Lung (tissue), 12 donors: Measurements from ENCODE around the gene DPP3. TPM values are rescaled to one million over a fixed set of nuclear protein-coding genes. Genes with fewer than 3 reads are reported as not detected.
"Not testable (repeated sequence)": the region's sequence is repeated elsewhere in the genome, so short reads cannot be mapped to it uniquely, and the experiment has no call there.

Experiments
- ATAC-seq: fragments of 200-7000 bp; cut with Tn5 transposase; one replicate; pipeline ENCODE4 v1.9.1; 2020; ENCODE audit warnings: moderate number of reproducible peaks; ENCODE audit not compliant: insufficient read depth, low FRiP score
- DNase-seq, 3 donors: peaks; one replicate each; pipeline ENCODE4 v3.0.0-alpha.2; 2013 to 2017
- H3K27ac ChIP-seq, 2 donors: one replicate each; pipeline ENCODE4 v1.5.1; 2013; ENCODE audit warnings: mild to moderate bottlenecking in 2 of 2, moderate library complexity in 2 of 2, control low read depth in 1 of 2, inconsistent platforms in 1 of 2, low read depth in 1 of 2, low read length in 1 of 2
- H3K27me3 ChIP-seq, 3 donors: one replicate each; pipeline ENCODE4 v1.5.1; 2013; ENCODE audit warnings: low read length in 2 of 3; ENCODE audit not compliant: control insufficient read depth in 3 of 3, insufficient read depth in 3 of 3
- H3K36me3 ChIP-seq, 4 donors: one replicate each; pipeline ENCODE4 v1.5.1; 2013; ENCODE audit warnings: low read length in 4 of 4, mild to moderate bottlenecking in 1 of 4, moderate library complexity in 1 of 4; ENCODE audit not compliant: control insufficient read depth in 4 of 4, insufficient read depth in 4 of 4
- H3K4me1 ChIP-seq, 5 donors: one replicate each; pipeline ENCODE4 v1.5.1; 2013; ENCODE audit warnings: low read length in 5 of 5, mild to moderate bottlenecking in 2 of 5, moderate library complexity in 1 of 5; ENCODE audit not compliant: control insufficient read depth in 5 of 5, insufficient read depth in 5 of 5
- H3K4me3 ChIP-seq: one replicate; pipeline ENCODE4 v1.5.1; 2013; ENCODE audit warnings: mild to moderate bottlenecking, control low read depth, moderate library complexity
- H3K9ac ChIP-seq, 2 donors: one replicate each; pipeline ENCODE4 v1.5.1; 2013; ENCODE audit warnings: low read length in 2 of 2, control low read depth in 1 of 2; ENCODE audit not compliant: insufficient read depth in 1 of 2
- H3K9me3 ChIP-seq, 4 donors: one replicate each; pipeline ENCODE4 v1.5.1; 2013; ENCODE audit warnings: low read length in 3 of 4, mild to moderate bottlenecking in 1 of 4, moderate library complexity in 1 of 4; ENCODE audit not compliant: control insufficient read depth in 4 of 4, insufficient read depth in 3 of 4
- CTCF ChIP-seq: IDR thresholded peaks from 2 replicates; pipeline ENCODE4 v1.5.1; 2012; ENCODE audit warnings: mild to moderate bottlenecking; ENCODE audit errors: control extremely low read depth, extremely low read depth
- WGBS, 2 donors: extraction: QIAGEN DNeasy Blood & Tissue Kit; methylation state at CpG; one replicate each; pipeline ENCODE4 v1.1.7; 2013; 5-methylcytosine and 5-hydroxymethylcytosine counted together
- polyA plus RNA-seq, 2 donors: library from polyadenylated mRNA; stranded (reverse); fragments of 200-250 nt; gene quantifications; one replicate each; pipeline ENCODE4 v1.2.1, GENCODE V29; 2013
- total RNA-seq, 2 donors: library from RNA; depleted of rRNA in 1 of 2; stranded (reverse); fragments of >200 nt in 1 of 2; gene quantifications; one replicate each; pipeline ENCODE4 v1.2.1, GENCODE V29; 2014 to 2021
- donor health status: control.
- donor health status: control.
- donor health status: Bipolar disorder and iron deficiency.
- donor health status: healthy.
- donor health status: DM: yes; HTN: yes; CAD: no.

Gene DPP3
- total and polyA plus RNA-seq, 4 donors, result 25.4 to 76.3 (median 44.7) TPM

- 45 to 69% methylated on average over 5 of the region's 5 CpGs for WGBS, 2 donors
Observed at GRCh38 chr11:66459138-66459778, 21.0 kb upstream of the DPP3 start.

GRCh38 chr11:66462010-66462409 lies 18.2 kb upstream of the DPP3 start:
- no peaks in the 10 kb centered on the region for H3K36me3 ChIP-seq

More at GRCh38 chr11:66459138-66459778, 21.0 kb upstream of the DPP3 start:
- H3K9me3 ChIP-seq, result no peaks in the 10 kb centered on the region
- no peak for TF ChIP-seq CTCF
- no peak overlapping the region for H3K4me3 ChIP-seq
- no peak overlapping the region for H3K9ac ChIP-seq
- no peaks in the 10 kb centered on the region for H3K4me1 ChIP-seq
- ATAC-seq (no peak), DNase-seq (no peak)
- H3K27me3 ChIP-seq, result no peaks in the 10 kb centered on the region
- no peaks in the 10 kb centered on the region for H3K36me3 ChIP-seq
- no peak overlapping the region for H3K27ac ChIP-seq

GRCh38 chr11:66462911-66463310 lies 17.3 kb upstream of the DPP3 start:
- Histone ChIP-seq H3K4me3 (no peak overlapping the region), H3K4me1 (peaks cover 0 to 7% (median 5%) of the 10 kb centered on the region in 5 donors), H3K27ac (no peak overlapping the region), H3K9ac (no peak overlapping the region), H3K9me3 (no peaks in the 10 kb centered on the region), H3K27me3 (no peaks in the 10 kb centered on the region), H3K36me3 (no peaks in the 10 kb centered on the region)
- 92 to 96% methylated on average over 3 of the region's 3 CpGs for WGBS, 2 donors
- DNase-seq (no peak), ATAC-seq (no peak)
- TF ChIP-seq CTCF, result no peak

More at GRCh38 chr11:66462010-66462409, 18.2 kb upstream of the DPP3 start:
- TF ChIP-seq CTCF, result no peak
- DNase-seq (no peak), ATAC-seq (no peak)
- H3K4me1 ChIP-seq, result peaks cover 0 to 2% (median 0%) of the 10 kb centered on the region in 5 donors
- no peak overlapping the region for H3K4me3 ChIP-seq
- H3K27me3 ChIP-seq, result no peaks in the 10 kb centered on the region
- no peaks in the 10 kb centered on the region for H3K9me3 ChIP-seq
- no peak overlapping the region for H3K27ac ChIP-seq
- no peak overlapping the region for H3K9ac ChIP-seq

- not testable (repeated sequence) for ATAC-seq, H3K27ac ChIP-seq, H3K36me3 ChIP-seq, H3K27me3 ChIP-seq, H3K9ac ChIP-seq, H3K4me3 ChIP-seq, DNase-seq, H3K9me3 ChIP-seq
- 78 to 90% methylated on average over 5 of the region's 5 CpGs for WGBS, 2 donors
- peaks cover 0 to 11% (median 6%) of the 10 kb centered on the region in 5 donors for H3K4me1 ChIP-seq
Observed at GRCh38 chr11:66464116-66464515, 16.1 kb upstream of the DPP3 start.
